ENCODE measurements around the gene RPAP3. TPM values are rescaled to one million over a fixed set of nuclear protein-coding genes. Genes with fewer than 3 reads are reported as not detected.
A peak's percentile ranks its signal among the peaks of the same experiment; 100 is the strongest.

The RPAP3 gene
- polyA plus RNA-seq, 3 donors = 9.6 to 20.6 (median 19.0) TPM

DNA sequence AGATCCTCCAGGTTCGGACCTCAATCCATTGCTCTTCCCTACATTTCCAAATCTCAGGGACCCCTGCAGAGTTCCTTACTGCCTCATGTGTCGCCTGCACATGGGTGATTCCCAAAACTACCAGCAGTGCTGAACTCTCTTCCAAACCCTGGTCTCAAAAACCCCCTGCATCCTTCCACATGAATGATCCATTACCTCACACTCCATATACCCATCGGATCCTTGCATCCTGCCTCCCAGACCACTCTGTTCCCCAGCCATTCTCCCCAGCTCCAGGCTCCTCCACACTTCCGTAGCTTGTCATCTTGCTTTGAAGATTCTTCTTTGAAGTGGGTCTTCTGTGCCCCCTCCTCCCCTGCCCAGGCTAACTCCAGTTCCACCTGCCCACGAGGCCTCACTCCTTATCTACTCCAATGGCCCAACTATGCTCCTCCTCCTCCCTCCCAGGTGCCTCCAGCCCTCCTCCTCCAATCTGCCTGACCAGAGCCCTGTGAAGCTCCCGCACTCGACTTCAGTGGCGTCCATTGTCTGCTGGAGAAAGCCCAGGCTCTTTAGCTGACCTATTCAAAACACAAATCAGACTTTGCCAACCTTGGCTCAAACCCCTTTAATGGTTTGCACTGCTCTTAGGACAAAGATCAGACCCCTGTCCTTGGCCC is 39.1 kb upstream of the RPAP3 start:
- intact Hi-C loops (cut with micrococcal nuclease) = loop anchor here in 1 of 2 donors (5.0 kb wide), 1 partner anchor 32 kb away; no protein-coding TSS in a partner anchor
- no peak overlapping the region for H2AFZ ChIP-seq (ENCODE audit: insufficient read depth, low read depth, low read length, poor library complexity, severe bottlenecking)
- H3K4me3 Mint-ChIP-seq = peak overlapping the region in 1 of 2 donors; percentile 44
- H3K9ac ChIP-seq (ENCODE audit: insufficient read depth, low read length, poor library complexity, severe bottlenecking) = no peak overlapping the region
- H3K27ac ChIP-seq (ENCODE audit: low read depth in 1 of 2, low read length in 2 of 2) = no peak overlapping the region
- H3K4me1 ChIP-seq (ENCODE audit: control insufficient read depth in 1 of 2, insufficient read depth in 2 of 2, low read length in 2 of 2) = peaks cover 21 to 22% of the 10 kb centered on the region in 2 donors
- H3K4me1 Mint-ChIP-seq = peaks cover 35% of the 10 kb centered on the region
- H3K4me3 ChIP-seq (replicated peaks in 1 of 3; ENCODE audit: low read depth in 2 of 3, low read length in 3 of 3) = no peak overlapping the region
- H3K36me3 Mint-ChIP-seq = no peaks in the 10 kb centered on the region
- 93% methylated on average over 8 of the region's 8 CpGs for WGBS (ENCODE audit: insufficient coverage)
- no peaks in the 10 kb centered on the region for H3K27me3 ChIP-seq (ENCODE audit: control insufficient read depth in 2 of 2, insufficient read depth in 2 of 2, low read length in 2 of 2)
- H3K9me3 ChIP-seq (replicated peaks in 1 of 2; ENCODE audit: control insufficient read depth in 1 of 2, insufficient read depth in 1 of 2, low read length in 2 of 2) = no peaks in the 10 kb centered on the region
- H3K27ac Mint-ChIP-seq = no peak overlapping the region
- TF ChIP-seq, protein P1, sequence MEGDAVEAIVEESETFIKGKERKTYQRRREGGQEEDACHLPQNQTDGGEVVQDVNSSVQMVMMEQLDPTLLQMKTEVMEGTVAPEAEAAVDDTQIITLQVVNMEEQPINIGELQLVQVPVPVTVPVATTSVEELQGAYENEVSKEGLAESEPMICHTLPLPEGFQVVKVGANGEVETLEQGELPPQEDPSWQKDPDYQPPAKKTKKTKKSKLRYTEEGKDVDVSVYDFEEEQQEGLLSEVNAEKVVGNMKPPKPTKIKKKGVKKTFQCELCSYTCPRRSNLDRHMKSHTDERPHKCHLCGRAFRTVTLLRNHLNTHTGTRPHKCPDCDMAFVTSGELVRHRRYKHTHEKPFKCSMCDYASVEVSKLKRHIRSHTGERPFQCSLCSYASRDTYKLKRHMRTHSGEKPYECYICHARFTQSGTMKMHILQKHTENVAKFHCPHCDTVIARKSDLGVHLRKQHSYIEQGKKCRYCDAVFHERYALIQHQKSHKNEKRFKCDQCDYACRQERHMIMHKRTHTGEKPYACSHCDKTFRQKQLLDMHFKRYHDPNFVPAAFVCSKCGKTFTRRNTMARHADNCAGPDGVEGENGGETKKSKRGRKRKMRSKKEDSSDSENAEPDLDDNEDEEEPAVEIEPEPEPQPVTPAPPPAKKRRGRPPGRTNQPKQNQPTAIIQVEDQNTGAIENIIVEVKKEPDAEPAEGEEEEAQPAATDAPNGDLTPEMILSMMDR (IDR thresholded peaks at IDR 0.05) = no peak
- H3K9me3 Mint-ChIP-seq = peaks cover 0 to 1% (median 0%) of the 10 kb centered on the region in 7 donors
- no peaks in the 10 kb centered on the region for H4K20me1 ChIP-seq (ENCODE audit: insufficient read depth, low read length)
- H3K79me2 ChIP-seq (ENCODE audit: insufficient read depth, low read length) = no peaks in the 10 kb centered on the region
- H3K4me2 ChIP-seq (replicated peaks; ENCODE audit: extremely low read depth, low read length, poor library complexity, severe bottlenecking) = no peak overlapping the region
- H3K36me3 ChIP-seq (replicated peaks in 1 of 2; ENCODE audit: control insufficient read depth in 1 of 2, insufficient read depth in 2 of 2, low read length in 2 of 2) = no peaks in the 10 kb centered on the region
- DNase-seq = no peak
- peaks cover 13 to 33% (median 18%) of the 10 kb centered on the region in 3 donors for H3K27me3 Mint-ChIP-seq (ENCODE audit: low read depth in 3 of 3)

DNA sequence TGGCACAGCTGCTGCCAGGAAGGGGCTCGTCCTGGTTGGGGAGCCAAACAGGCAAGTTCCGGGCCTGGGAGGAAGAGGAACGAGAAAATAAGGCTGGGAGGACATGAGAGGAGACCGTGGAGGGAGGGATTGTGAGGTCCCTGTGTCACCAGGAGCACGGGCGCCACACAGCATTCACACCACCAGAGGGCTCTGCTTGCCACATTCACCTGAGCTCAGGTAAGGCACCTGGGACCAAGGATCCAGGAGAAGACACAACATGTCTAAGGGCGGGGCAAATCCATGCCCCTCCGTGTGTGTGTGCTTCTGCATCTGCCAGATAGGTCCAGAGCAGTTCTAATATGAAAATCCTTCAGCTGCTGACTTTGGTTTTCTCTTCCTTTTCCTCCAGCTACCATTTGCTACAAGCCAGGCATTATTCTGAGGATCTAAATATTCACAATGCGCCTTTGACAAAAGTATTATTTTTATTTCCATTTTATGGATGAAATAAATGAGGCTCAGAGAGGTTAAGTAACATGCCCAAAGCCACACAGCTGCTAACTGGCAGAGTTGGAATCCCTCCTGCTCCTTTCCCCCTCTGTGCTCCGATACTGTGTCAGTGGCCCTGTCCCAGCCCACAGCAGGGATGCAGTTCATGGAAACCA is 38.3 kb upstream of the RPAP3 start:
- H3K9me3 ChIP-seq (replicated peaks in 1 of 2; ENCODE audit: control insufficient read depth in 1 of 2, insufficient read depth in 1 of 2, low read length in 2 of 2) = no peaks in the 10 kb centered on the region
- DNase-seq = no peak
- H3K4me2 ChIP-seq (replicated peaks; ENCODE audit: extremely low read depth, low read length, poor library complexity, severe bottlenecking) = no peak overlapping the region
- H3K9ac ChIP-seq (ENCODE audit: insufficient read depth, low read length, poor library complexity, severe bottlenecking) = no peak overlapping the region
- peaks cover 0 to 2% of the 10 kb centered on the region in 2 donors for H3K36me3 Mint-ChIP-seq
- no peaks in the 10 kb centered on the region for H3K27me3 ChIP-seq (ENCODE audit: control insufficient read depth in 2 of 2, insufficient read depth in 2 of 2, low read length in 2 of 2)
- TF ChIP-seq, protein P1 (IDR thresholded peaks at IDR 0.05) = peak; percentile 50
- no peak overlapping the region for H3K4me3 Mint-ChIP-seq
- H3K27ac ChIP-seq (ENCODE audit: low read depth in 1 of 2, low read length in 2 of 2) = no peak overlapping the region
- peaks cover 21 to 26% of the 10 kb centered on the region in 2 donors for H3K4me1 ChIP-seq (ENCODE audit: control insufficient read depth in 1 of 2, insufficient read depth in 2 of 2, low read length in 2 of 2)
- WGBS (ENCODE audit: insufficient coverage) = 64% methylated on average over 3 of the region's 10 CpGs
- H3K79me2 ChIP-seq (ENCODE audit: insufficient read depth, low read length) = no peaks in the 10 kb centered on the region
- peaks cover 0 to 1% (median 0%) of the 10 kb centered on the region in 7 donors for H3K9me3 Mint-ChIP-seq
- H3K36me3 ChIP-seq (replicated peaks in 1 of 2; ENCODE audit: control insufficient read depth in 1 of 2, insufficient read depth in 2 of 2, low read length in 2 of 2) = no peaks in the 10 kb centered on the region
- peaks cover 40% of the 10 kb centered on the region for H3K4me1 Mint-ChIP-seq
- H3K4me3 ChIP-seq (replicated peaks in 1 of 3; ENCODE audit: low read depth in 2 of 3, low read length in 3 of 3) = no peak overlapping the region
- no peak overlapping the region for H2AFZ ChIP-seq (ENCODE audit: insufficient read depth, low read depth, low read length, poor library complexity, severe bottlenecking)
- H3K27ac Mint-ChIP-seq = peak overlapping the region in 2 of 7 donors; percentile 13 to 72
- no peaks in the 10 kb centered on the region for H4K20me1 ChIP-seq (ENCODE audit: insufficient read depth, low read length)
- intact Hi-C loops (cut with micrococcal nuclease) = loop anchor here in 1 of 2 donors (5.0 kb wide), 1 partner anchor 33 kb away; no protein-coding TSS in a partner anchor
- H3K27me3 Mint-ChIP-seq (ENCODE audit: low read depth in 3 of 3) = peaks cover 17 to 33% (median 18%) of the 10 kb centered on the region in 3 donors
